ENCODE measurements around the gene TPCN2. TPM values are rescaled to one million over a fixed set of nuclear protein-coding genes. Genes with fewer than 3 reads are reported as not detected.

The TPCN2 gene
- polyA plus RNA-seq, 1 donor from 2014 or later: 14.2 TPM

- no peaks in the 10 kb centered on the region for H3K79me2 ChIP-seq (replicated peaks; ENCODE audit: insufficient read depth, low read length)
- no peaks in the 10 kb centered on the region for H3K9me2 ChIP-seq (ENCODE audit: insufficient read depth, low read length)
- no peaks in the 10 kb centered on the region for H3K36me3 ChIP-seq (ENCODE audit: insufficient read depth, low read length)
- no peak overlapping the region for H2AFZ ChIP-seq (ENCODE audit: low read depth, low read length)
- H3K4me3 ChIP-seq (ENCODE audit: low read length): no peak overlapping the region
- H4K20me1 ChIP-seq (ENCODE audit: insufficient read depth): no peaks in the 10 kb centered on the region
- no peak for TF ChIP-seq SMC3 (conservative IDR thresholded peaks at IDR 0.05; ENCODE audit: poor library complexity)
- no peak for TF ChIP-seq POLR2AphosphoS5 (IDR thresholded peaks at IDR 0.05)
- no peak for TF ChIP-seq EZH2 (IDR thresholded peaks at IDR 0.05; ENCODE audit: borderline replicate concordance, insufficient read depth, low read length, poor library complexity, severe bottlenecking)
- TF ChIP-seq RAD21 (conservative IDR thresholded peaks at IDR 0.05): no peak
- TF ChIP-seq MXI1 (conservative IDR thresholded peaks at IDR 0.05; ENCODE audit: poor library complexity, severe bottlenecking): no peak
- no peak for TF ChIP-seq EP300 (conservative IDR thresholded peaks at IDR 0.05; ENCODE audit: poor library complexity, severe bottlenecking)
- TF ChIP-seq TAF1 (IDR thresholded peaks at IDR 0.05; ENCODE audit: low read depth): no peak
- TF ChIP-seq REST (IDR thresholded peaks at IDR 0.05; ENCODE audit: borderline replicate concordance): no peak
- TF ChIP-seq CTCF (IDR thresholded peaks at IDR 0.05; ENCODE audit: poor library complexity, severe bottlenecking): no peak
- H3K4me2 ChIP-seq (ENCODE audit: low read length): no peak overlapping the region
- H3K9me3 ChIP-seq (ENCODE audit: low read length): no peaks in the 10 kb centered on the region
- no peaks in the 10 kb centered on the region for H3F3A ChIP-seq (ENCODE audit: insufficient read depth, low read length, poor library complexity, severe bottlenecking)
- H3K27ac ChIP-seq (ENCODE audit: low read length): no peak overlapping the region
- H3K27me3 ChIP-seq (ENCODE audit: insufficient read depth, low read depth, low read length): no peaks in the 10 kb centered on the region
- H3K9ac ChIP-seq (ENCODE audit: low read length): no peak overlapping the region
Observed at GRCh38 chr11:69000391-69000790, 48.3 kb upstream of the TPCN2 start.

GRCh38 chr11:69000831-69001242, 47.9 kb upstream of the TPCN2 start:
- no peaks in the 10 kb centered on the region for H3K9me3 ChIP-seq (ENCODE audit: low read length)
- H3K27ac ChIP-seq (ENCODE audit: low read length): no peak overlapping the region
- no peaks in the 10 kb centered on the region for H3K27me3 ChIP-seq (ENCODE audit: insufficient read depth, low read depth, low read length)
- no peaks in the 10 kb centered on the region for H3F3A ChIP-seq (ENCODE audit: insufficient read depth, low read length, poor library complexity, severe bottlenecking)
- H3K4me2 ChIP-seq (ENCODE audit: low read length): no peak overlapping the region
- no peaks in the 10 kb centered on the region for H3K9me2 ChIP-seq (ENCODE audit: insufficient read depth, low read length)
- H2AFZ ChIP-seq (ENCODE audit: low read depth, low read length): no peak overlapping the region
- no peaks in the 10 kb centered on the region for H3K36me3 ChIP-seq (ENCODE audit: insufficient read depth, low read length)
- no peaks in the 10 kb centered on the region for H4K20me1 ChIP-seq (ENCODE audit: insufficient read depth)
- no peak overlapping the region for H3K4me3 ChIP-seq (ENCODE audit: low read length)
- no peak for TF ChIP-seq RAD21 (conservative IDR thresholded peaks at IDR 0.05)
- peak; percentile 26 for TF ChIP-seq CTCF (IDR thresholded peaks at IDR 0.05; ENCODE audit: poor library complexity, severe bottlenecking)
- no peaks in the 10 kb centered on the region for H3K79me2 ChIP-seq (replicated peaks; ENCODE audit: insufficient read depth, low read length)
- no peak overlapping the region for H3K9ac ChIP-seq (ENCODE audit: low read length)

Measured in neural cell (in vitro differentiated cells).